Skeletal muscle tissue (tissue), 4 donors: Measurements from ENCODE around the gene KDM2B. TPM values are rescaled to one million over a fixed set of nuclear protein-coding genes. Genes with fewer than 3 reads are reported as not detected.

Source experiments
- H3K27ac ChIP-seq: one replicate; pipeline ENCODE4 v1.7.0; 2013; ENCODE audit warnings: mild to moderate bottlenecking, low read depth, low read length, inconsistent platforms
- H3K27me3 ChIP-seq, 3 donors: one replicate each; pipeline ENCODE4 v1.7.0; 2013; ENCODE audit warnings: low read length in 3 of 3; ENCODE audit not compliant: control insufficient read depth in 3 of 3, insufficient read depth in 3 of 3
- H3K36me3 ChIP-seq, 3 donors: one replicate each; pipeline ENCODE4 v1.7.0; 2013; ENCODE audit warnings: low read length in 3 of 3; ENCODE audit not compliant: control insufficient read depth in 3 of 3, insufficient read depth in 3 of 3
- H3K4me1 ChIP-seq, 3 donors: one replicate each; pipeline ENCODE4 v1.7.0; 2013; ENCODE audit warnings: low read length in 3 of 3, mild to moderate bottlenecking in 3 of 3; ENCODE audit not compliant: control insufficient read depth in 3 of 3, insufficient read depth in 3 of 3
- H3K4me3 ChIP-seq, 3 donors: one replicate each; pipeline ENCODE4 v1.7.0; 2013; ENCODE audit warnings: low read length in 3 of 3
- H3K9ac ChIP-seq, 3 donors: one replicate each; pipeline ENCODE4 v1.7.0; 2013; ENCODE audit warnings: low read length in 3 of 3, mild to moderate bottlenecking in 3 of 3, moderate library complexity in 2 of 3, low read depth in 1 of 3
- H3K9me3 ChIP-seq, 3 donors: one replicate each; pipeline ENCODE4 v1.7.0; 2013; ENCODE audit warnings: low read length in 3 of 3; ENCODE audit not compliant: control insufficient read depth in 3 of 3
- total RNA-seq: library from RNA; depleted of rRNA; stranded (reverse); fragments of >200 nt; gene quantifications from one replicate; pipeline ENCODE4 v1.2.3, GENCODE V29; 2014
- donor health status: Osteomylitis.

The KDM2B gene
- total RNA-seq: 28.7 TPM

DNA sequence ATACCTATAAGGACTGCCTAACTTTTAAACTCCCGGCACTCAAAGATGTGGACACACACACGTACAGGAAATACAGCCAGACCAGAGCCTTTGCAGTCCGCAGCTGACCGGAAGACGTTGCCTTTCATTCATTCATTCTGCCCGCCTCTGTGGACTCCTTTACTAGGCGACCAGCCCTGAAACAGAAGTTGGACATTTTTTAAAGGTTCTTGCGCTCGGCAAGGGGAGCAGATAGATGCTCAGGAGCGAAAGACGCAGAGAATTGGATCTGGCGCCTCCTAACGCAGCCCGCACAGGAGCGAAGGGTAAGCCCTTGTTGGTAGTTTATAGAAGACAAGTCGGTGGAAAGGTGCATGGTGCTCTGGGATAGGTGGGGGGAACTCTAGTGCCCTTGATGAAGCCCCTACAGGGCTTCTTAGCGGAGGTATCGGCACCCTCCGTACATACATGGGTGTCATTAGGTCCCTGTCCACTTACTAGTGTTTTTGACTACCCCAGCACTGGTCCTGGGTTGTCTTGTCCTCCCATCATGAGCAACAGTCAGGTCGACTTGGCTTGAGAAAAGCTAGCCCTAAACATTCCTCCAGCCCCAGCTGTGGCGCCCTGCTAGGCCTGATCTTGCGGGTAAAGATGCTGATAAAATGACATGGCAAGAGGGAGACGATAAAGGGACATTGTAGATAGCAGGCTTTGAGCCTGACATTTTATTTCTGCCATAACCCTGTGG lies at the start of gene KDM2B:
Gene KDM2B (minus strand): TSS at position 65 of the 727 bp plus-strand sequence. CDS start 112 bp downstream, outside the sequence.
- Histone ChIP-seq H3K27me3 (no peaks in the 10 kb centered on the region), H3K4me3 (peak within 1 kb of the TSS; percentile 58 to 87 (median 76)), H3K36me3 (no peaks in the 10 kb centered on the region), H3K9ac (peak within 1 kb of the TSS; percentile 79 to 87 (median 85)), H3K4me1 (peaks cover 21 to 35% (median 34%) of the 10 kb centered on the region in 3 donors), H3K9me3 (no peaks in the 10 kb centered on the region), H3K27ac (peak within 1 kb of the TSS; percentile 68)

- H3K9ac ChIP-seq: peak overlapping the region; percentile 64 to 92 (median 66)
- peak overlapping the region; percentile 24 to 84 (median 82) for H3K4me3 ChIP-seq
- H3K9me3 ChIP-seq: no peaks in the 10 kb centered on the region
- no peaks in the 10 kb centered on the region for H3K27me3 ChIP-seq
- H3K4me1 ChIP-seq: peaks cover 54 to 74% (median 65%) of the 10 kb centered on the region in 3 donors
- H3K27ac ChIP-seq: peak overlapping the region; percentile 84
- H3K36me3 ChIP-seq: peaks cover 0 to 2% (median 0%) of the 10 kb centered on the region in 3 donors
Observed at GRCh38 chr12:121628536-121628935, 47.7 kb upstream of the KDM2B start.

- H3K9ac ChIP-seq: peak overlapping the region; percentile 64 to 92 (median 66)
- no peaks in the 10 kb centered on the region for H3K27me3 ChIP-seq
- H3K27ac ChIP-seq: peak overlapping the region; percentile 84
- H3K9me3 ChIP-seq: no peaks in the 10 kb centered on the region
- peak overlapping the region; percentile 82 to 84 (median 82) for H3K4me3 ChIP-seq
- H3K36me3 ChIP-seq: peaks cover 0 to 2% (median 0%) of the 10 kb centered on the region in 3 donors
- peaks cover 51 to 70% (median 62%) of the 10 kb centered on the region in 3 donors for H3K4me1 ChIP-seq
Observed at GRCh38 chr12:121628037-121628436, 47.2 kb upstream of the KDM2B start.

DNA sequence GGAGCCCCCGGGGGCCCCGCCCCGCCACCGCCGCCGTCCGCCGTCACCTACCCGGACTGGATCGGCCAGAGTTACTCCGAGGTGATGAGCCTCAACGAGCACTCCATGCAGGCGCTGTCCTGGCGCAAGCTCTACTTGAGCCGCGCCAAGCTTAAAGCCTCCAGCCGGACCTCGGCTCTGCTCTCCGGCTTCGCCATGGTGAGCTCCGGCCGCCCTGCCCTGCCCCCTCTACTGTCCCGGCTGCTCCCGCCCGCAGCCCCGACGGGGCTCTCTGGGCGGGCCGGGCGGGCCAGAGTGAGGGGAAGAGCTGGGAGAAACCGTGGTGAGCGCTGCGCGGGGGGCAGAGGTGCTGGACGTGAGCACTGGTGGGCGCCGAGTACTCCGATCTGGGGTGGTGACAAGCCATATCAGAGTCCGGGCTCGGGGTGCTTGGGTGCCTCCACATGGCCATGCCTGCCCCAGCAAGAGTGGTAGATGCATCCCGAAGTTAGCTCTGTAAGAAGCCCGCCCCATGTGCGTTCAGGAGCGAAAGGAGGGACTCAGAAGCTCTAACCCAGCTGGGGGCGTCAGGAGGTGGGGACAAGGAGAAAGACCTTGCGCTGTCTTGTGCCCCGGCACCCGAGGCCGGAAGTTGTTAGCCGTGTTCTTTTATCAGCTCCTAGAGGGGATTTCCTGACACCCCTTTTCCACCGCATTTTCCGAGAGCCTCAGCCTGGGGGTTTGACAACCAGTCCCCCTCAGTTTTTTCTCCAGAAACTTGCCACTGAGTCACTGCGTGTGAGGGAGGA lies 46.2 kb upstream of the KDM2B start:
- Histone ChIP-seq H3K9me3 (no peaks in the 10 kb centered on the region), H3K36me3 (peaks cover 0 to 2% (median 0%) of the 10 kb centered on the region in 3 donors), H3K27ac (peak overlapping the region; percentile 84), H3K4me3 (peak overlapping the region; percentile 82 to 84 (median 82)), H3K27me3 (no peaks in the 10 kb centered on the region), H3K4me1 (peaks cover 41 to 60% (median 52%) of the 10 kb centered on the region in 3 donors), H3K9ac (peak overlapping the region; percentile 81 to 92 (median 85))

- H3K27me3 ChIP-seq: no peaks in the 10 kb centered on the region
- H3K27ac ChIP-seq: peak within 1 kb of the TSS; percentile 84
- H3K4me3 ChIP-seq: peak within 1 kb of the TSS; percentile 82 to 84 (median 82)
- peaks cover 37 to 53% (median 45%) of the 10 kb centered on the region in 3 donors for H3K4me1 ChIP-seq
- peaks cover 0 to 2% (median 0%) of the 10 kb centered on the region in 3 donors for H3K36me3 ChIP-seq
- peak within 1 kb of the TSS; percentile 81 to 92 (median 85) for H3K9ac ChIP-seq
- H3K9me3 ChIP-seq: no peaks in the 10 kb centered on the region
Observed at GRCh38 chr12:121626087-121626852, 45.4 kb upstream of the KDM2B start, which contains the start of gene ORAI1. Gene ORAI1, plus strand, starts transcription at chr12:121626530.

DNA sequence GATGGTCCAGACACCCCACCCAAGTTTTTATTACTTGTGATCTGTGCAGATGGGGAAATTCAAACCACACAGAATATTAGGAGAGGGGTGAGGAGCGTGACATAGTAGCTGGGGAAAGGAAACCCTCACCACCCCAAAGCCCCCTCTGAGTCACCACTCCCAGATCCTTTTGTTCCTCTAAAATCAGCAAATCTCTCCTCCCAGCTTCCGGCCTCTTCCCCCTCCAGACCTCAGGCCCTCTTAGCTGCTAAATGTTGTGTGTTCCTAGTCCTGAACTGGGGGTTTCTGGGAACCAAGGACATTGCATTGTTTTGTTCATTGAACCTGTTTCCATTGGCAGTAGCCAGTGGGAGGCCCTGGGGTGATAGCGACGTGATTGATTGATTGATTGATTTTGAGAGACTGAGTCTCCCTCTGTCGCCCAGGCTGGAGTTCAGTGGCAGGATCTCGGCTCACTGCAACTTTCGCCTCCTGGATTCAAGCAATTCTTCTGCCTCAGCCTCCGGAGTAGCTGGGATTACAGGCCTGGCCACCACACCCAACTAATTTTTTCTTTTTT lies 39.6 kb upstream of the KDM2B start:
- no peak overlapping the region for H3K4me3 ChIP-seq
- H3K27me3 ChIP-seq: no peaks in the 10 kb centered on the region
- H3K4me1 ChIP-seq: peaks cover 5 to 7% (median 5%) of the 10 kb centered on the region in 3 donors
- no peak overlapping the region for H3K27ac ChIP-seq
- H3K9ac ChIP-seq: no peak overlapping the region
- H3K9me3 ChIP-seq: no peaks in the 10 kb centered on the region
- H3K36me3 ChIP-seq: no peaks in the 10 kb centered on the region

- Histone ChIP-seq H3K27ac (no peak overlapping the region), H3K9me3 (no peaks in the 10 kb centered on the region)
Observed at GRCh38 chr12:121618659-121619233, 37.9 kb upstream of the KDM2B start.

DNA sequence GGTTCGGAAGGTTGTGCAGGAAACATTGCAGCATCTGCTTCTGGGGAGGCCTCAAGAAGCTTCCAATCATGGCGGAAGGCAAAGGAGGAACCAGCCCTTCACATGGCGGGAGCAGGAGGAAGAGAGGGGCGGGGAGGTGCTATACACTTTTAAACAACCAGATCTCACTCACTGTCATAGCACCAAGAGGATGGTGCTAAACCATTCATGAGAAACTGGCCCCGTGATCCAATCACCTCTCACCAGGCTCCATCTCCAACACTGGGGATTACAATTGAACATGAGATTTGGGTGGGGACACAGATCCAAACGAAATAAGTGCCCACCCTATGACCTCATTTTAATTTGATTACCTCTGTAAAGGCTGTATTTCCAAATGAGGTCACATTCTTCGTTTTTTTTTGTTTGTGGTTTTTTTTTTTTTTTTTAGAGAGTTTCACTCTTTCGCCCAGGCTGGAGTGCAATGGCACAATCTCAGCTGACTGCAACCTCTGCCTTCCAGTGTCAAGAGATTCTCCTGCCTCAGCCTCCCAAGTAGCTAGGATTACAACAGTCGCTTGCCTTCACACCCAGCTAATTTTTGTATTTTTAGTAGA lies 34.1 kb upstream of the KDM2B start:
- Histone ChIP-seq H3K9ac (no peak overlapping the region), H3K4me3 (no peak overlapping the region), H3K4me1 (peaks cover 10 to 15% (median 10%) of the 10 kb centered on the region in 3 donors), H3K36me3 (no peaks in the 10 kb centered on the region), H3K27ac (no peak overlapping the region), H3K9me3 (no peaks in the 10 kb centered on the region), H3K27me3 (no peaks in the 10 kb centered on the region)

More at GRCh38 chr12:121618659-121619233, 37.9 kb upstream of the KDM2B start:
- Histone ChIP-seq H3K9ac (no peak overlapping the region), H3K4me3 (no peak overlapping the region), H3K4me1 (no peaks in the 10 kb centered on the region), H3K27me3 (no peaks in the 10 kb centered on the region), H3K36me3 (no peaks in the 10 kb centered on the region)

GRCh38 chr12:121613462-121613861 lies 32.6 kb upstream of the KDM2B start:
- no peaks in the 10 kb centered on the region for H3K27me3 ChIP-seq
- no peak overlapping the region for H3K27ac ChIP-seq
- H3K9ac ChIP-seq: no peak overlapping the region
- no peak overlapping the region for H3K4me3 ChIP-seq
- H3K9me3 ChIP-seq: no peaks in the 10 kb centered on the region
- H3K4me1 ChIP-seq: peaks cover 11 to 15% (median 11%) of the 10 kb centered on the region in 3 donors
- no peaks in the 10 kb centered on the region for H3K36me3 ChIP-seq
